ENCODE results near the gene MID2.

GRCh38 chrX:107836958-107837357 lies 11.3 kb downstream of the MID2 start:
- TF ChIP-seq POLR2A (IDR thresholded peaks at IDR 0.05; ENCODE audit: low read length) (no peak), GATA1 (IDR thresholded peaks at IDR 0.05; ENCODE audit: low read depth, low read length) (no peak)

Measured in erythroblast (primary cell).